Heart left ventricle (tissue), 16 donors: ENCODE data around the gene TOP3B. TPM values are rescaled to one million over a fixed set of nuclear protein-coding genes. Genes with fewer than 3 reads are reported as not detected.

Experiments used
- ATAC-seq, 4 donors: fragments of 200-7000 bp; cut with Tn5 transposase; one replicate each; pipeline ENCODE4 v1.9.1; 2020 to 2022; ENCODE audit warnings: moderate library complexity in 4 of 4, mild to moderate bottlenecking in 3 of 4, moderate number of reproducible peaks in 1 of 4
- DNase-seq, 5 donors: peaks; one replicate each; pipeline ENCODE4 v3.0.0-alpha.2; 2020
- H3K27ac ChIP-seq, 12 donors: fragments of 200-600 bp; sonication (generic) in 4 of 12; one replicate each; pipeline versions ENCODE4 v1.5.0 to v1.8.0; 2016 to 2022; ENCODE audit warnings: mild to moderate bottlenecking in 2 of 12
- H3K27me3 ChIP-seq, 9 donors: fragments of 200-600 bp; sonication (generic) in 2 of 9; one replicate each; pipeline versions ENCODE4 v1.5.1 to v1.8.0; 2016 to 2022; ENCODE audit warnings: mild to moderate bottlenecking in 3 of 9
- H3K36me3 ChIP-seq, 9 donors: fragments of 200-600 bp; sonication (generic) in 2 of 9; one replicate each; pipeline versions ENCODE4 v1.5.0 to v1.8.0; 2018 to 2022; ENCODE audit warnings: mild to moderate bottlenecking in 2 of 9
- H3K4me1 ChIP-seq, 12 donors: fragments of 200-600 bp; sonication (generic) in 4 of 12; one replicate each; pipeline versions ENCODE4 v1.5.0 to v1.8.0; 2016 to 2022; ENCODE audit warnings: mild to moderate bottlenecking in 3 of 12
- H3K4me3 ChIP-seq, 12 donors: fragments of 200-600 bp; sonication (generic) in 4 of 12; one replicate each; pipeline versions ENCODE4 v1.5.0 to v1.8.0; 2017 to 2022; ENCODE audit warnings: mild to moderate bottlenecking in 9 of 12, moderate library complexity in 4 of 12
- H3K9me3 ChIP-seq, 12 donors: fragments of 200-600 bp; sonication (generic) in 4 of 12; one replicate each; pipeline versions ENCODE4 v1.5.0 to v1.8.0; 2016 to 2022; ENCODE audit warnings: mild to moderate bottlenecking in 1 of 12
- CTCF ChIP-seq, 12 donors: fragments of 200-600 bp; sonication (generic) in 4 of 12; IDR thresholded peaks; one replicate each; pipeline versions ENCODE4 v1.5.0 to v1.8.0; 2018 to 2022; ENCODE audit warnings: antibody characterized with exemption in 12 of 12, mild to moderate bottlenecking in 5 of 12
- POLR2A ChIP-seq, 2 donors: fragments of 450-650 bp; IDR thresholded peaks; one replicate each; pipeline ENCODE4 v1.6.1; 2017; ENCODE audit warnings: antibody characterized with exemption in 2 of 2, mild to moderate bottlenecking in 2 of 2, moderate library complexity in 2 of 2
- WGBS, 4 donors: extraction: QIAGEN DNeasy Blood & Tissue Kit in 2 of 4; methylation state at CpG; one replicate each; pipeline versions ENCODE4 v1.1.5 to v1.1.7; 2013 to 2018; 5-methylcytosine and 5-hydroxymethylcytosine counted together
- intact Hi-C, 10 donors: fragments of 100-400 bp; cut with DNase I; formaldehyde crosslinking; loops; one replicate each; pipeline versions ENCODE4 v1.11.1 to v1.14.2; 2022
- polyA plus RNA-seq, 2 donors: library from polyadenylated mRNA; stranded (reverse); fragments of 200-250 nt; gene quantifications; one replicate each; pipeline ENCODE4 v1.2.3, GENCODE V29; 2013
- total RNA-seq, 9 donors: library from RNA; depleted of rRNA in 2 of 9; stranded (reverse); fragments of >200 nt in 2 of 9; fragmentation: NEBNext Ultra II Directional in 3 of 9; extraction: Animal tissue kit (Norgen Biotek cat#: 25700) in 3 of 9; gene quantifications; one replicate each; pipeline versions ENCODE4 v1.1.0 to v1.2.4, GENCODE V29; 2016 to 2023
- donor health status: ischemic (EF 13 %, LVEDD 7.1; RV severe dilation, severe dysfunction).
- donor health status: healthy with polysubstance abuse.
- donor health status: DM: no; HTN: yes; CAD: no.
- donor health status: DM: no; HTN: no; CAD: no.
- donor health status: ischemic (EF 25% LVEDD 6.9; RV normal size, moderate dysfunction).
- donor health status: ischemic (EF 25% LVEDD 5.7; RV mildly dilated, moderate dysfunction).
- donor health status: healthy.
- donor health status: DM: yes; HTN: yes; CAD: no.
- donor health status: ischemic (EF 35%, LVEDD 5.7; RV mildly dilated, moderate dysfunction).
- donor health status: nonischemic (EF 11% LVEDD 7.7; RV severe dilation, severe dysfunction).
- donor health status: DM: yes; HTN: yes; CAD: no.
- donor health status: PGD.
- donor health status: ischemic (EF 29% LVEDD 5.4; RV normal size, mild dysfunction).
- donor health status: nonischemic (EF 23%, LVEDD 6.1; RV moderate dilation, normal function).

Gene TOP3B
- total and polyA plus RNA-seq, 11 donors: 9.5 to 12.9 (median 11.1) TPM

DNA sequence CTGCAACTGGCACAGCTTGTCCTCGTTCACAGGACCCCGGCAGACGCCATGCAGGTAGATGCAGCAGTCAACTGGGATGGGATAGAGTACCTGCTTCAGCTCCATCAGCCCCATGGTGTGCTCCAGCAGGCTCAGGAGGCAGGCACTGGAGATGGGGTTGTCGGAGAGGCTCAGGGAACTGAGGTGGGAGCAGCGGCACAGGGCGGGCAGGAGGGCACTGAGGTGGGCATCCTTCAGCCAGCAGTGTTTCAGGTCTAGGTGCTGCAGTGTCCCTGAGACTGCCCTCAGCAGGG, 8.7 kb upstream of the TOP3B start:
- H3K4me3 ChIP-seq: no peak overlapping the region
- WGBS, 4 donors: 78 to 87% (median 83%) methylated on average over 6 of the region's 6 CpGs
- ATAC-seq: no peak
- no peaks in the 10 kb centered on the region for H3K9me3 ChIP-seq
- no peaks in the 10 kb centered on the region for H3K4me1 ChIP-seq
- TF ChIP-seq POLR2A (IDR thresholded peaks at IDR 0.05): no peak
- TF ChIP-seq CTCF (IDR thresholded peaks at IDR 0.05): no peak
- H3K27me3 ChIP-seq: peaks cover 0 to 7% (median 0%) of the 10 kb centered on the region in 9 donors
- H3K36me3 ChIP-seq: no peaks in the 10 kb centered on the region
- no peak overlapping the region for H3K27ac ChIP-seq
- intact Hi-C loops: no loop called here
- no peak for DNase-seq

DNA sequence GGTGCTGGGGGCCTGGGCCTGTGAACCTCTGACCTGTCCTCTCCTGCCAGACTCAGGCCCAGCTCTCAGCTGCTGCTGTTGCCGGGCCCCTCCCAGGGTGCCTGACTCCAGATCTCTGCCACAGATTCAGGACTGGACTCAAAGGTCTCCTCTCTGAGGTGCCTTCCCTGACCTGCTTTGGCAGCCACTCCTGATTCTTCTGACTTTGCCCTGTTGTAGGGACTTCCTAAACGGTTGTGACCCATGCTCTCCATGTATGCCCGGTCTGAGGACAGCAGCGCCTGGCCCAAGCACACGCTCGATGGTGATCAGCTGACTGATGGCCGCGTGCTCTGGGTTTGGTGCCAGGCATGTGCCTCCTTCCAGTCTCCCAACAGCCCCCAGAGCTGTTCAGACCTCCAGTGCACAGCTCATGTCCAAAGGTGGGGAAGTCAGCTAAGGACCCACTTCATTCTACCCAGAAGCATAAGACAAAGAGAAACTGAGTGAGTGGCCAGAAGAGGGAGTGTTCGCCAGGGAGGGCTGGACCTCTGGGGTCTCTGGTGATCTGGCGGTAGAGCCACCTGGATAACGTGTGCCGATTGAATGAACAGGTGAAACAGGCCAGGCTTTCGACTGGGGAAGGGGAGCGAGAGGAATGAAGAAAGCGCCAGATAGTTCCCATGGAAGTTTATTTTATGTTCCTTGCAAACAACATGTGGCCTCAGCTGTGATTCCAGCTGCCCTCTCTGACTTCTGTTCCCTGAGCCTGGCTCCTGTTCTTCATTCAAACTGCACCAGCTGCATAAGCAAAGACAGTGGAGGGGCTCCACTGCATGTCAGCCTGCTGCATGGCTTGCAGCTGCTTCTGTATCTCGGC, 8.1 kb upstream of the TOP3B start:
- H3K27me3 ChIP-seq: peaks cover 0 to 7% (median 0%) of the 10 kb centered on the region in 9 donors
- no peaks in the 10 kb centered on the region for H3K9me3 ChIP-seq
- H3K4me3 ChIP-seq: no peak overlapping the region
- no peak for DNase-seq
- no peaks in the 10 kb centered on the region for H3K36me3 ChIP-seq
- intact Hi-C loops: no loop called here
- no peaks in the 10 kb centered on the region for H3K4me1 ChIP-seq
- H3K27ac ChIP-seq: no peak overlapping the region
- TF ChIP-seq POLR2A (IDR thresholded peaks at IDR 0.05) (no peak), CTCF (IDR thresholded peaks at IDR 0.05) (no peak)
- ATAC-seq: no peak
- WGBS, 4 donors: 73 to 81% (median 77%) methylated on average over 16 of the region's 16 CpGs

- 79 to 84% (median 81%) methylated on average over 6 of the region's 6 CpGs for WGBS, 4 donors
- Histone ChIP-seq H3K27me3 (peaks cover 0 to 7% (median 0%) of the 10 kb centered on the region in 9 donors), H3K27ac (no peak overlapping the region), H3K9me3 (no peaks in the 10 kb centered on the region), H3K36me3 (no peaks in the 10 kb centered on the region), H3K4me1 (no peaks in the 10 kb centered on the region), H3K4me3 (no peak overlapping the region)
- DNase-seq: no peak
- intact Hi-C loops: no loop called here
- TF ChIP-seq CTCF (IDR thresholded peaks at IDR 0.05): no peak
- TF ChIP-seq POLR2A (IDR thresholded peaks at IDR 0.05): no peak
- no peak for ATAC-seq
Observed at GRCh38 chr22:21989049-21989448, 6.5 kb upstream of the TOP3B start.

GRCh38 chr22:21985214-21985613, 2.6 kb upstream of the TOP3B start:
- peaks cover 0 to 22% (median 14%) of the 10 kb centered on the region in 12 donors for H3K4me1 ChIP-seq
- DNase-seq (no peak), ATAC-seq (no peak)
- no peaks in the 10 kb centered on the region for H3K36me3 ChIP-seq
- H3K9me3 ChIP-seq: no peaks in the 10 kb centered on the region
- no peaks in the 10 kb centered on the region for H3K27me3 ChIP-seq
- intact Hi-C loops: no loop called here
- H3K4me3 ChIP-seq: no peak overlapping the region
- 95 to 100% (median 95%) methylated on average over 2 to 5 of the region's 5 CpGs for WGBS, 4 donors
- TF ChIP-seq POLR2A (IDR thresholded peaks at IDR 0.05): no peak
- H3K27ac ChIP-seq: no peak overlapping the region
